CD4-positive, alpha-beta T cell treated with Interleukin-12 subunit alpha and Interleukin-12 subunit beta, for 1 hour (primary cell): Measurements from ENCODE around the gene OR8B3.

ENCODE experiments used
- DNase-seq: peaks from one replicate; pipeline ENCODE4 v3.0.0-alpha.2; 2020

OR8B3 gene

DNA sequence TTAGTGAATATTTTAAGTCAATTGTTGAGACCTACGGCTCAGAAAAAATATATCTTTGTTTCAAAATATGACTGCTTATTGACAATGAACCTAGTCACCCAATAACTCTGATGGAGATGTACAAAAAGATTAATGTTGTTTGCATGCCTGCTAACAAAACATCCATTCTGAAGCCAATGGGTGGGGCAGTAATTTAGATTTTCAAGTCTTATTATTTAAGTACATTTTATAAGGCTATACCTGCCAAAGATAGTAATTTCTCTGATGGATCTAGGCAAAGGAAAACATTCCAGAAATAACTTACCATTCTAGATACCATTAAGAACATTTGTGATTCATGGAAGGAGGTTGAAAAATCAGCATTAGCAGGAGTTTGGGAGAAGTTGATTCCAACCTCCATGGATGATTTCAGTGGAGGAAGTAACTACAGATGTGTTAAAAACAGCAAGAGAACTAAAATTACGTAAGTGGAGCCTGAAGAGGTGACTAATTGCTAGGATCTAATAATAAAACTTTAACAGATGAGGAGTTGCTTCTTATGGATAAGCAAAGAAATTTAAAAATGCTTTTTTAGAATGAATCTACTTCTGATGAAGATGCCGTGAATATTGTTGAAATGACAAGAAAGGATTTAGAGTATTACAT lies 52.4 kb downstream of the OR8B3 start:
- DNase-seq = no peak
